Measurements from ENCODE around the gene WWC2. TPM values are rescaled to one million over a fixed set of nuclear protein-coding genes. Genes with fewer than 3 reads are reported as not detected.

The WWC2 gene
- total RNA-seq, 1 experiment from 2014 or later, result 39.0 TPM

DNA sequence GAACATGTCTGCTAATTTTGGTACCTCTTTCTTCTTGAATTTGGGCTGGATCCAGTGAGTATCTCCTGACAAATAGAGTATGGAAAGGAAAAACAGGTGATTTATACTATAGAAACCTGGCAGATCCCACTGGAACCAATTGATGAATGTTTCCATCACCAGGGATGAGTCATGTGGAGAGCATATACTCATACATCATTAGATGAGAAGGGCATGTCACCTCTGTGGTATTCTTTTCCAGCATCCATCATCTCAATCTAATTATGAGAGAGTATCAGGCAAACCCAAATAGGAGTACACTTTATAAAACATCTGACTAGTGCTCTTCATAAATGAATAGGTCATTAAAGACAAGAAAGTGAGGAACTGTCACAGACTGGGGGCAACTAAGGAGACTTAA lies 130.3 kb downstream of the WWC2 start:
- Mint-ChIP-seq H3K4me1 (ENCODE audit: low read depth, unreplicated experiment) (no peaks in the 10 kb centered on the region), H3K27me3 (ENCODE audit: unreplicated experiment) (no peaks in the 10 kb centered on the region), H3K9me3 (ENCODE audit: low read depth, unreplicated experiment) (no peaks in the 10 kb centered on the region), H3K27ac (ENCODE audit: unreplicated experiment) (no peak overlapping the region), H3K36me3 (ENCODE audit: insufficient read depth, unreplicated experiment) (no peaks in the 10 kb centered on the region), H3K4me3 (ENCODE audit: low read depth, unreplicated experiment) (no peak overlapping the region)
- no peak for DNase-seq
- TF ChIP-seq, protein P1, sequence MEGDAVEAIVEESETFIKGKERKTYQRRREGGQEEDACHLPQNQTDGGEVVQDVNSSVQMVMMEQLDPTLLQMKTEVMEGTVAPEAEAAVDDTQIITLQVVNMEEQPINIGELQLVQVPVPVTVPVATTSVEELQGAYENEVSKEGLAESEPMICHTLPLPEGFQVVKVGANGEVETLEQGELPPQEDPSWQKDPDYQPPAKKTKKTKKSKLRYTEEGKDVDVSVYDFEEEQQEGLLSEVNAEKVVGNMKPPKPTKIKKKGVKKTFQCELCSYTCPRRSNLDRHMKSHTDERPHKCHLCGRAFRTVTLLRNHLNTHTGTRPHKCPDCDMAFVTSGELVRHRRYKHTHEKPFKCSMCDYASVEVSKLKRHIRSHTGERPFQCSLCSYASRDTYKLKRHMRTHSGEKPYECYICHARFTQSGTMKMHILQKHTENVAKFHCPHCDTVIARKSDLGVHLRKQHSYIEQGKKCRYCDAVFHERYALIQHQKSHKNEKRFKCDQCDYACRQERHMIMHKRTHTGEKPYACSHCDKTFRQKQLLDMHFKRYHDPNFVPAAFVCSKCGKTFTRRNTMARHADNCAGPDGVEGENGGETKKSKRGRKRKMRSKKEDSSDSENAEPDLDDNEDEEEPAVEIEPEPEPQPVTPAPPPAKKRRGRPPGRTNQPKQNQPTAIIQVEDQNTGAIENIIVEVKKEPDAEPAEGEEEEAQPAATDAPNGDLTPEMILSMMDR (IDR thresholded peaks at IDR 0.05; ENCODE audit: unreplicated experiment), result no peak
- CTCF ChIA-PET, result no interaction called here
- BruUV-seq (replicated peaks), result no TSS peak
- intact Hi-C loops (cut with micrococcal nuclease; ENCODE audit: unreplicated experiment), result no loop called here

DNA sequence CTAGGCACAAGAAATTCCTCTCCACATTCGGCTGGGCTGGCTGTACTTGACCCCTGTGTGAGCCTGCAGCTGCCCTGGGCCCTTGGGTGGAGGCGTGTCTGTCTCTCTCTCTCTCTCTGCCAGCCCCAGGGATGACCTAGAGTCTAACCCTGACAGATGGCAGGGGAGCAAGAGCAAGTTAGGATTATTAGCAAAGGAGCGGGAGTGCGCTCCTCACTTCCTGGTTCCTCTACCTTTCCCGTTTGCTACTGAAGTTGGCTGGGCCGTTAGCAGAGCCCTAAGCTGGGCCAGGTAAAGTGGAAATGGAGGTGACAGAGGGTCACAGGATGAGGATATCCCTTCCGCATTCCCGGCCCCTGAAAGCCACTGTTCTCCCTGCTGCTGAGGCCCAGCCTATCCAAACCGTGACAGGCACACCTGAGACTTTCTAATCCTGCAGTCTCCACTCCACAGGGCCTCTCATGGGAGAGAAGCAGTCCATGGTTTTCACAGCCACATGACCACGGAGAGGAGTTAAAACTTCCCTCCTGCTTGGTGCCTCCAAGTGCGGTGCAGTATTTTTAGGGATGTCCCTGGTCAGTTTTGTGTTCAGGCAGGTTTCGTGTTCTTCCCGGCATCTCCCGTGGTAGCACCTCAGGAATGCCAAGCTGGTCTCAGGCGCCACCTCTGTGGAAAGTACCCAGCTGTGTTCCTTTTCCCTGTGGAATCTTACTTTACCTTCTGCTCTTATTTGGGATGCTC lies 141.7 kb downstream of the WWC2 start:
- Mint-ChIP-seq H3K4me3 (ENCODE audit: low read depth, unreplicated experiment) (peak overlapping the region; percentile 35), H3K27me3 (ENCODE audit: unreplicated experiment) (no peaks in the 10 kb centered on the region), H3K27ac (ENCODE audit: unreplicated experiment) (peak overlapping the region; percentile 79), H3K4me1 (ENCODE audit: low read depth, unreplicated experiment) (peaks cover 76% of the 10 kb centered on the region), H3K36me3 (ENCODE audit: insufficient read depth, unreplicated experiment) (peaks cover 13% of the 10 kb centered on the region), H3K9me3 (ENCODE audit: low read depth, unreplicated experiment) (peaks cover 6% of the 10 kb centered on the region)
- no TSS peak for BruUV-seq (replicated peaks)
- peak; percentile 30 for DNase-seq
- CTCF ChIA-PET, result interaction anchor here (0.7 to 1.7 kb wide), 4 partner anchors 39 to 142 kb away, joined by 3 read pairs; partner anchors contain the start of gene WWC2
- intact Hi-C loops (cut with micrococcal nuclease; ENCODE audit: unreplicated experiment), result loop anchor here (2.0 to 5.0 kb wide), 3 partner anchors 40 to 142 kb away; partner anchors contain the start of gene WWC2
- TF ChIP-seq, protein P1 (IDR thresholded peaks at IDR 0.05; ENCODE audit: unreplicated experiment), result no peak

- TF ChIP-seq, protein P1 (IDR thresholded peaks at IDR 0.05; ENCODE audit: unreplicated experiment), result no peak
- H3K36me3 Mint-ChIP-seq (ENCODE audit: insufficient read depth, unreplicated experiment), result peaks cover 13% of the 10 kb centered on the region
- H3K4me1 Mint-ChIP-seq (ENCODE audit: low read depth, unreplicated experiment), result peaks cover 77% of the 10 kb centered on the region
- peak overlapping the region; percentile 35 for H3K4me3 Mint-ChIP-seq (ENCODE audit: low read depth, unreplicated experiment)
- no TSS peak for BruUV-seq (replicated peaks)
- peaks cover 6% of the 10 kb centered on the region for H3K9me3 Mint-ChIP-seq (ENCODE audit: low read depth, unreplicated experiment)
- no peaks in the 10 kb centered on the region for H3K27me3 Mint-ChIP-seq (ENCODE audit: unreplicated experiment)
- H3K27ac Mint-ChIP-seq (ENCODE audit: unreplicated experiment), result peak overlapping the region; percentile 79
- intact Hi-C loops (cut with micrococcal nuclease; ENCODE audit: unreplicated experiment), result loop anchor here (2.0 to 5.0 kb wide), 3 partner anchors 40 to 142 kb away; partner anchors contain the start of gene WWC2
- DNase-seq, result peak; percentile 40
- CTCF ChIA-PET, result interaction anchor here (0.9 to 1.7 kb wide), 3 partner anchors 64 to 142 kb away, joined by 3 read pairs; partner anchors contain the start of gene WWC2
Observed at GRCh38 chr4:183241322-183241640, 142.2 kb downstream of the WWC2 start.

- Mint-ChIP-seq H3K27ac (ENCODE audit: unreplicated experiment) (peak overlapping the region; percentile 79), H3K4me3 (ENCODE audit: low read depth, unreplicated experiment) (peak overlapping the region; percentile 35), H3K36me3 (ENCODE audit: insufficient read depth, unreplicated experiment) (peaks cover 13% of the 10 kb centered on the region), H3K27me3 (ENCODE audit: unreplicated experiment) (no peaks in the 10 kb centered on the region), H3K4me1 (ENCODE audit: low read depth, unreplicated experiment) (peaks cover 77% of the 10 kb centered on the region), H3K9me3 (ENCODE audit: low read depth, unreplicated experiment) (peaks cover 6% of the 10 kb centered on the region)
- intact Hi-C loops (cut with micrococcal nuclease; ENCODE audit: unreplicated experiment), result loop anchor here (2.0 to 5.0 kb wide), 3 partner anchors 41 to 143 kb away; partner anchors contain the start of gene WWC2
- CTCF ChIA-PET, result interaction anchor here (1.0 to 1.7 kb wide), 2 partner anchors 65 to 143 kb away, joined by 3 read pairs; partner anchors contain the start of gene WWC2
- DNase-seq, result no peak
- TF ChIP-seq, protein P1 (IDR thresholded peaks at IDR 0.05; ENCODE audit: unreplicated experiment), result no peak
- BruUV-seq (replicated peaks), result no TSS peak
Observed at GRCh38 chr4:183241721-183242151, 142.7 kb downstream of the WWC2 start.
